ENCODE data around the gene ARMC8. TPM values are rescaled to one million over a fixed set of nuclear protein-coding genes. Genes with fewer than 3 reads are reported as not detected.

ARMC8 gene
- total and polyA plus RNA-seq, 8 donors, result 11.7 to 125 (median 37.4) TPM

GRCh38 chr3:138297876-138298275 lies 110.8 kb downstream of the ARMC8 start:
- TF ChIP-seq POLR2AphosphoS5 (IDR thresholded peaks at IDR 0.05), result no peak
- no peak for TF ChIP-seq POLR2A (IDR thresholded peaks at IDR 0.05)
- TF ChIP-seq EP300 (IDR thresholded peaks at IDR 0.05), result no peak
- TF ChIP-seq, protein P1, sequence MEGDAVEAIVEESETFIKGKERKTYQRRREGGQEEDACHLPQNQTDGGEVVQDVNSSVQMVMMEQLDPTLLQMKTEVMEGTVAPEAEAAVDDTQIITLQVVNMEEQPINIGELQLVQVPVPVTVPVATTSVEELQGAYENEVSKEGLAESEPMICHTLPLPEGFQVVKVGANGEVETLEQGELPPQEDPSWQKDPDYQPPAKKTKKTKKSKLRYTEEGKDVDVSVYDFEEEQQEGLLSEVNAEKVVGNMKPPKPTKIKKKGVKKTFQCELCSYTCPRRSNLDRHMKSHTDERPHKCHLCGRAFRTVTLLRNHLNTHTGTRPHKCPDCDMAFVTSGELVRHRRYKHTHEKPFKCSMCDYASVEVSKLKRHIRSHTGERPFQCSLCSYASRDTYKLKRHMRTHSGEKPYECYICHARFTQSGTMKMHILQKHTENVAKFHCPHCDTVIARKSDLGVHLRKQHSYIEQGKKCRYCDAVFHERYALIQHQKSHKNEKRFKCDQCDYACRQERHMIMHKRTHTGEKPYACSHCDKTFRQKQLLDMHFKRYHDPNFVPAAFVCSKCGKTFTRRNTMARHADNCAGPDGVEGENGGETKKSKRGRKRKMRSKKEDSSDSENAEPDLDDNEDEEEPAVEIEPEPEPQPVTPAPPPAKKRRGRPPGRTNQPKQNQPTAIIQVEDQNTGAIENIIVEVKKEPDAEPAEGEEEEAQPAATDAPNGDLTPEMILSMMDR (IDR thresholded peaks at IDR 0.05), result no peak
- no peak overlapping the region for H3K27ac ChIP-seq
- intact Hi-C loops (cut with DNase I; ENCODE audit: low total_unique reads), result no loop called here
- no peak for DNase-seq
- no peak overlapping the region for H3K4me3 ChIP-seq
- no peaks in the 10 kb centered on the region for H3K27me3 ChIP-seq
- WGBS, 5 donors, result 91 to 100% (median 97%) methylated on average over 1 of the region's 1 CpG
- peaks cover 42 to 67% (median 59%) of the 10 kb centered on the region in 4 donors for H3K36me3 ChIP-seq
- H3K9me3 ChIP-seq, result no peaks in the 10 kb centered on the region
- H3K4me1 ChIP-seq, result no peaks in the 10 kb centered on the region

- Histone ChIP-seq H3K36me3 (peaks cover 18 to 40% (median 32%) of the 10 kb centered on the region in 4 donors), H3K4me3 (no peak overlapping the region), H3K4me1 (no peaks in the 10 kb centered on the region), H3K9me3 (no peaks in the 10 kb centered on the region), H3K27me3 (no peaks in the 10 kb centered on the region), H3K27ac (no peak overlapping the region)
- TF ChIP-seq POLR2A (IDR thresholded peaks at IDR 0.05), result no peak
- TF ChIP-seq EP300 (IDR thresholded peaks at IDR 0.05), result no peak
- TF ChIP-seq, protein P1 (IDR thresholded peaks at IDR 0.05), result no peak
- TF ChIP-seq POLR2AphosphoS5 (IDR thresholded peaks at IDR 0.05), result no peak
- 77 to 91% (median 87%) methylated on average over 2 of the region's 2 CpGs for WGBS, 5 donors
- no peak for DNase-seq
- intact Hi-C loops (cut with DNase I; ENCODE audit: low total_unique reads), result no loop called here
These were observed 113.5 kb downstream of the ARMC8 start for GRCh38 chr3:138300647-138301046.

- TF ChIP-seq POLR2A (IDR thresholded peaks at IDR 0.05), result no peak
- TF ChIP-seq EP300 (IDR thresholded peaks at IDR 0.05), result no peak
- TF ChIP-seq, protein P1 (IDR thresholded peaks at IDR 0.05), result no peak
- no peak for TF ChIP-seq POLR2AphosphoS5 (IDR thresholded peaks at IDR 0.05)
- Histone ChIP-seq H3K4me3 (no peak overlapping the region), H3K27ac (no peak overlapping the region), H3K36me3 (peaks cover 5 to 14% (median 7%) of the 10 kb centered on the region in 4 donors), H3K4me1 (no peaks in the 10 kb centered on the region), H3K27me3 (no peaks in the 10 kb centered on the region), H3K9me3 (peaks cover 4 to 10% (median 8%) of the 10 kb centered on the region in 4 donors)
- intact Hi-C loops (cut with DNase I; ENCODE audit: low total_unique reads), result no loop called here
- 86 to 90% (median 89%) methylated on average over 6 of the region's 6 CpGs for WGBS, 5 donors
- no peak for DNase-seq
These were observed 116.4 kb downstream of the ARMC8 start for GRCh38 chr3:138303474-138303873.

- H3K4me3 ChIP-seq, result no peak overlapping the region
- DNase-seq, result no peak
- 82 to 93% (median 90%) methylated on average over 5 of the region's 5 CpGs for WGBS, 5 donors
- H3K27ac ChIP-seq, result no peak overlapping the region
- H3K27me3 ChIP-seq, result no peaks in the 10 kb centered on the region
- TF ChIP-seq, protein P1 (IDR thresholded peaks at IDR 0.05), result no peak
- TF ChIP-seq POLR2A (IDR thresholded peaks at IDR 0.05), result no peak
- TF ChIP-seq EP300 (IDR thresholded peaks at IDR 0.05), result no peak
- no peak for TF ChIP-seq POLR2AphosphoS5 (IDR thresholded peaks at IDR 0.05)
- peaks cover 15 to 34% (median 27%) of the 10 kb centered on the region in 4 donors for H3K9me3 ChIP-seq
- H3K36me3 ChIP-seq, result no peaks in the 10 kb centered on the region
- intact Hi-C loops (cut with DNase I; ENCODE audit: low total_unique reads), result no loop called here
- H3K4me1 ChIP-seq, result no peaks in the 10 kb centered on the region
These were observed 120.8 kb downstream of the ARMC8 start for GRCh38 chr3:138307899-138308298.

All from stomach (tissue), 9 donors.